NCI-H2171 treated with DMSO at 0.1 percent for 48 hours (cell line): Measurements from ENCODE around the gene UBE2Q1.

Source experiments
- DNase-seq: peaks from one replicate; lab custom pipeline; 2025; lab: John Stamatoyannopoulos, UW

Gene UBE2Q1

GRCh38 chr1:154577346-154578057, 19.0 kb upstream of the UBE2Q1 start:
- DNase-seq: no peak

GRCh38 chr1:154575951-154576566, 17.6 kb upstream of the UBE2Q1 start:
- no peak for DNase-seq

GRCh38 chr1:154575147-154575927, 16.9 kb upstream of the UBE2Q1 start:
- DNase-seq: no peak

GRCh38 chr1:154574716-154575115, 16.3 kb upstream of the UBE2Q1 start:
- peak; percentile 53 for DNase-seq

- DNase-seq: no peak
These were observed 14.7 kb upstream of the UBE2Q1 start for GRCh38 chr1:154573168-154573510.

- no peak for DNase-seq
These were observed 14.2 kb upstream of the UBE2Q1 start for GRCh38 chr1:154572468-154573167.

- no peak for DNase-seq
These were observed 13.5 kb upstream of the UBE2Q1 start for GRCh38 chr1:154571964-154572288.

GRCh38 chr1:154571244-154571963, 12.9 kb upstream of the UBE2Q1 start:
- no peak for DNase-seq

GRCh38 chr1:154568157-154568815, 9.8 kb upstream of the UBE2Q1 start:
- peak; percentile 22 for DNase-seq

- peak; percentile 92 for DNase-seq
These were observed 9.1 kb upstream of the UBE2Q1 start, which contains the start of gene CHRNB2 for GRCh38 chr1:154567386-154568156. TSS of gene CHRNB2 (plus strand) at chr1:154567778. CDS start at chr1:154568045, 267 bp downstream.

GRCh38 chr1:154565876-154566275, 7.4 kb upstream of the UBE2Q1 start:
- no peak for DNase-seq

GRCh38 chr1:154559466-154560044, 1.1 kb upstream of the UBE2Q1 start:
- peak; percentile 91 for DNase-seq

GRCh38 chr1:154558720-154559465, 431 bp upstream of the UBE2Q1 start:
- peak; percentile 99 for DNase-seq

GRCh38 chr1:154557248-154557938, 1.1 kb downstream of the UBE2Q1 start:
- DNase-seq: no peak

GRCh38 chr1:154556422-154556821, 2.0 kb downstream of the UBE2Q1 start:
- DNase-seq: no peak

GRCh38 chr1:154553056-154554030, 5.1 kb downstream of the UBE2Q1 start:
- DNase-seq: no peak

GRCh38 chr1:154552036-154552435, 6.4 kb downstream of the UBE2Q1 start:
- DNase-seq: no peak

- no peak for DNase-seq
These were observed 7.0 kb downstream of the UBE2Q1 start for GRCh38 chr1:154551474-154551873.
